ENCODE results near the gene PCGF1. TPM values are rescaled to one million over a fixed set of nuclear protein-coding genes. Genes with fewer than 3 reads are reported as not detected.

The PCGF1 gene
- total and polyA plus RNA-seq, 2 experiments from 2014 or later = 10.9 to 13.4 TPM

DNA sequence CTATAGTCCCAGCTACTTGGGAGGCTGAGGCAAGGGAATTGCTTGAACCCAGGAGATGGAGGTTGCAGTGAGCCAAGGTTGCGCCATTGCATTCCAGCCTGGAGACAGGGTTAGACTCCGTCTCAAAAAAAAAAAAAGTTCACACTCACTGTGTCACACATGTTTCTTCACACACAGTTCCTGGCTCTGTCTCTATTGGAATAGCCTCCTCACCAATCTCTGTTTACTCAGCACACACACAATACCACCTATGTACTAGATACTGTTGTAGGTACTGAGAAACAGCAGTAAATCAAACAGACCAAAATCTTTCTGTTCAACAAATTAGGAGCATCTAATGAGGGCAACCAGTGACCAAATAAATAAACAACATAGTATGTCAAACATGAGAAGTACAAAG lies 21.4 kb downstream of the PCGF1 start:
- Mint-ChIP-seq H3K27ac (no peak overlapping the region), H3K27me3 (ENCODE audit: insufficient read depth, low read depth, poor library complexity) (peaks cover 11% of the 10 kb centered on the region), H3K4me3 (no peak overlapping the region; the same call in 2 of the 3 replicates), H3K36me3 (ENCODE audit: low read depth) (peaks cover 32% of the 10 kb centered on the region), H3K4me1 (peaks cover 3% of the 10 kb centered on the region), H3K9me3 (no peaks in the 10 kb centered on the region; the same call in 2 of the 3 replicates)
- Histone ChIP-seq H3K79me2 (replicated peaks; ENCODE audit: insufficient read depth) (peaks cover 11% of the 10 kb centered on the region), H4K20me1 (replicated peaks; ENCODE audit: insufficient read depth) (peaks cover 7% of the 10 kb centered on the region; the same call in 1 of the 2 replicates), H3K27me3 (ENCODE audit: insufficient read depth) (no peaks in the 10 kb centered on the region), H3K36me3 (ENCODE audit: insufficient read depth) (no peaks in the 10 kb centered on the region; the same call in 1 of the 2 replicates), H3K27ac (ENCODE audit: low read depth) (no peak overlapping the region), H3K4me1 (ENCODE audit: insufficient read depth) (peaks cover 5% of the 10 kb centered on the region; the same call in 1 of the 2 replicates), H3K4me3 (no peak overlapping the region), H2AFZ (no peak overlapping the region), H3K4me2 (no peak overlapping the region), H3K9me2 (ENCODE audit: insufficient read depth) (no peaks in the 10 kb centered on the region), H3F3A (replicated peaks; ENCODE audit: low read depth) (no peaks in the 10 kb centered on the region)
- no peak for TF ChIP-seq ZNF331 (CRISPR knock-in tag; IDR thresholded peaks at IDR 0.05; ENCODE audit: low read depth)
- no peak for TF ChIP-seq ZNF462 (CRISPR knock-in tag; IDR thresholded peaks at IDR 0.05)
- TF ChIP-seq CTCF (conservative IDR thresholded peaks at IDR 0.05; ENCODE audit: low read depth in 2 of 2) = no peak
- TF ChIP-seq, protein P1, sequence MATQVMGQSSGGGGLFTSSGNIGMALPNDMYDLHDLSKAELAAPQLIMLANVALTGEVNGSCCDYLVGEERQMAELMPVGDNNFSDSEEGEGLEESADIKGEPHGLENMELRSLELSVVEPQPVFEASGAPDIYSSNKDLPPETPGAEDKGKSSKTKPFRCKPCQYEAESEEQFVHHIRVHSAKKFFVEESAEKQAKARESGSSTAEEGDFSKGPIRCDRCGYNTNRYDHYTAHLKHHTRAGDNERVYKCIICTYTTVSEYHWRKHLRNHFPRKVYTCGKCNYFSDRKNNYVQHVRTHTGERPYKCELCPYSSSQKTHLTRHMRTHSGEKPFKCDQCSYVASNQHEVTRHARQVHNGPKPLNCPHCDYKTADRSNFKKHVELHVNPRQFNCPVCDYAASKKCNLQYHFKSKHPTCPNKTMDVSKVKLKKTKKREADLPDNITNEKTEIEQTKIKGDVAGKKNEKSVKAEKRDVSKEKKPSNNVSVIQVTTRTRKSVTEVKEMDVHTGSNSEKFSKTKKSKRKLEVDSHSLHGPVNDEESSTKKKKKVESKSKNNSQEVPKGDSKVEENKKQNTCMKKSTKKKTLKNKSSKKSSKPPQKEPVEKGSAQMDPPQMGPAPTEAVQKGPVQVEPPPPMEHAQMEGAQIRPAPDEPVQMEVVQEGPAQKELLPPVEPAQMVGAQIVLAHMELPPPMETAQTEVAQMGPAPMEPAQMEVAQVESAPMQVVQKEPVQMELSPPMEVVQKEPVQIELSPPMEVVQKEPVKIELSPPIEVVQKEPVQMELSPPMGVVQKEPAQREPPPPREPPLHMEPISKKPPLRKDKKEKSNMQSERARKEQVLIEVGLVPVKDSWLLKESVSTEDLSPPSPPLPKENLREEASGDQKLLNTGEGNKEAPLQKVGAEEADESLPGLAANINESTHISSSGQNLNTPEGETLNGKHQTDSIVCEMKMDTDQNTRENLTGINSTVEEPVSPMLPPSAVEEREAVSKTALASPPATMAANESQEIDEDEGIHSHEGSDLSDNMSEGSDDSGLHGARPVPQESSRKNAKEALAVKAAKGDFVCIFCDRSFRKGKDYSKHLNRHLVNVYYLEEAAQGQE (IDR thresholded peaks at IDR 0.05; ENCODE audit: unreplicated experiment) = no peak
- TF ChIP-seq EZH2 (IDR thresholded peaks at IDR 0.05; ENCODE audit: low read depth, unreplicated experiment) = no peak
- TF ChIP-seq CREB1 (CRISPR knock-in tag; IDR thresholded peaks at IDR 0.05; ENCODE audit: low read depth) = no peak
- no peak for TF ChIP-seq ZNF114 (CRISPR knock-in tag; IDR thresholded peaks at IDR 0.05)
- TF ChIP-seq EZH2phosphoT487 (IDR thresholded peaks at IDR 0.05; ENCODE audit: unreplicated experiment) = no peak
- TF ChIP-seq NANOG (IDR thresholded peaks at IDR 0.05; ENCODE audit: borderline replicate concordance) = no peak
- no peak for TF ChIP-seq ETS1 (IDR thresholded peaks at IDR 0.05)
- TF ChIP-seq JUNB (IDR thresholded peaks at IDR 0.05; ENCODE audit: unreplicated experiment) = no peak
- no peak for TF ChIP-seq STAT1 (IDR thresholded peaks at IDR 0.05; ENCODE audit: unreplicated experiment)
- no peak for TF ChIP-seq POLR2AphosphoS5 (IDR thresholded peaks at IDR 0.05; ENCODE audit: low read depth)
- ATAC-seq (no peak), DNase-seq (ENCODE audit: low spot score) (no peak)
